ENCODE data around the gene PRPF19.

DNA sequence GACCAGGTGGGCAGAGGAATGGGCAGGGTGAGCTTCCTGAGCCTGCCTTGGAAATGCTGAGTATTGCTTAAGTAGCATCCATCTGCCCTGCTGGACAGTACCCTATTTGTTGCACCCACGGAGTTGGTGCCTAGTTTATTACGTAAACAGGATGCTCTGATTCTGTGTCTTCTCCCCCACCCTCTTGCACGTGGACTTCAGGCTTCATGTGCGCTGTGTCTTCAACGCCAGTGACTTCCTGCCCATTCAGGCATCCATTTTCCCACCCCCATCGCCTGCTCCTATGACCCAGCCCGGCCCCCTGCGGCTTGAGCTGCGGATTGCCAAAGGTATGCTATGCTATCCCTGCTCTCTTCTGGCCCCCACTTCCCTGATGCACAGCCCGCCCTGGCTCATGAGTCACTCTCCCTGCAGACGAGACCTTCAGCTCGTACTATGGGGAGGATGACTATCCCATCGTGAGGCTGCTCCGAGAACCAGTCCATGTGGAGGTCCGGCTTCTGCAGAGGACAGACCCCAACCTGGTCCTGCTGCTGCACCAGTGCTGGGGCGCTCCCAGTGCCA lies 33.3 kb downstream of the PRPF19 start:
- no peak for TF ChIP-seq EZH2 (IDR thresholded peaks at IDR 0.05; ENCODE audit: borderline replicate concordance, insufficient read depth, low read length, poor library complexity, severe bottlenecking)
- TF ChIP-seq CTCF (IDR thresholded peaks at IDR 0.05; ENCODE audit: poor library complexity, severe bottlenecking) = no peak
- TF ChIP-seq POLR2AphosphoS5 (IDR thresholded peaks at IDR 0.05) = no peak
- no peak for TF ChIP-seq SMC3 (conservative IDR thresholded peaks at IDR 0.05; ENCODE audit: poor library complexity)
- TF ChIP-seq RAD21 (conservative IDR thresholded peaks at IDR 0.05) = no peak
- no peak for TF ChIP-seq REST (IDR thresholded peaks at IDR 0.05; ENCODE audit: borderline replicate concordance)

Measured in neural cell (in vitro differentiated cells).